Smooth muscle cell (in vitro differentiated cells): ENCODE results near the gene MSLN. TPM values are rescaled to one million over a fixed set of nuclear protein-coding genes. Genes with fewer than 3 reads are reported as not detected.

Experiments
- DNase-seq: peaks from one replicate; lab custom pipeline; 2025; ENCODE audit not compliant: unreplicated experiment; lab: John Stamatoyannopoulos, UW
- H2AFZ ChIP-seq: fragments of 200-600 bp; sonication (generic); 2 replicates; pipeline ENCODE4 v1.6.0; 2016; ENCODE audit warnings: antibody characterized with exemption, low read depth, mild to moderate bottlenecking
- H3F3A ChIP-seq: fragments of 200-600 bp; sonication (generic); 2 replicates; pipeline ENCODE4 v1.6.0; 2017; ENCODE audit warnings: antibody characterized with exemption, low read depth
- H3K27ac ChIP-seq: fragments of 200-600 bp; sonication (generic); 2 replicates; pipeline ENCODE4 v1.5.1; 2016; ENCODE audit warnings: low read depth, mild to moderate bottlenecking
- H3K27me3 ChIP-seq: fragments of 200-600 bp; sonication (generic); 2 replicates; pipeline ENCODE4 v1.6.1; 2016; ENCODE audit warnings: low read depth, mild to moderate bottlenecking
- H3K36me3 ChIP-seq: fragments of 200-600 bp; sonication (generic); 2 replicates; pipeline ENCODE4 v1.5.1; 2016; ENCODE audit warnings: low read depth
- H3K4me1 ChIP-seq: fragments of 200-600 bp; sonication (generic); 2 replicates; pipeline ENCODE4 v1.5.1; 2016; ENCODE audit warnings: low read depth
- H3K4me2 ChIP-seq: fragments of 200-600 bp; sonication (generic); 2 replicates; pipeline ENCODE4 v1.6.0; 2016; ENCODE audit warnings: mild to moderate bottlenecking
- H3K4me3 ChIP-seq: fragments of 200-600 bp; sonication (generic); 2 replicates; pipeline ENCODE4 v1.5.1; 2016; ENCODE audit warnings: mild to moderate bottlenecking
- H3K79me2 ChIP-seq: fragments of 200-600 bp; sonication (generic); 2 replicates; pipeline ENCODE4 v1.6.0; 2016; ENCODE audit warnings: low read depth, mild to moderate bottlenecking
- H3K9ac ChIP-seq: fragments of 200-600 bp; sonication (generic); 2 replicates; pipeline ENCODE4 v1.6.0; 2016; ENCODE audit warnings: low read depth
- H3K9me3 ChIP-seq: fragments of 200-600 bp; sonication (generic); replicated peaks from 2 replicates; pipeline ENCODE4 v1.5.1; 2016; ENCODE audit warnings: low read depth
- H4K20me1 ChIP-seq: fragments of 200-600 bp; sonication (generic); 2 replicates; pipeline ENCODE4 v1.6.0; 2016; ENCODE audit warnings: low read depth
- CTCF ChIP-seq: fragments of 200-600 bp; sonication (generic); IDR thresholded peaks from 2 replicates; pipeline ENCODE4 v1.5.1; 2017; ENCODE audit warnings: borderline replicate concordance, mild to moderate bottlenecking, antibody characterized with exemption; ENCODE audit not compliant: insufficient read depth, poor library complexity, severe bottlenecking
- WGBS: methylation state at CpG from one replicate; pipeline ENCODE4 v1.1.7; 2016; ENCODE audit warnings: low lambda C conversion rate; 5-methylcytosine and 5-hydroxymethylcytosine counted together
- polyA plus RNA-seq: library from polyadenylated mRNA; unstranded; fragments of >200 nt; fragmentation: Nextera tagmentation; extraction: Ambion mirVana; gene quantifications from 2 replicates; pipeline ENCODE4 v1.2.1, GENCODE V29; 2016
- total RNA-seq: library from RNA; depleted of rRNA; stranded (reverse); fragments of >200 nt; gene quantifications from 2 replicates; pipeline ENCODE4 v1.2.3, GENCODE V29; 2014

MSLN gene
- total and polyA plus RNA-seq, 2 experiments from 2014 or later: 0.26 to 3.7 TPM

- DNase-seq: no peak
- no peaks in the 10 kb centered on the region for H3K36me3 ChIP-seq
- TF ChIP-seq CTCF: no peak
- WGBS: 90% methylated on average over 22 of the region's 22 CpGs
- no peak overlapping the region for H3K4me3 ChIP-seq
- no peak overlapping the region for H3K9ac ChIP-seq
- H3K79me2 ChIP-seq: no peaks in the 10 kb centered on the region
- no peak overlapping the region for H3K4me2 ChIP-seq
- no peaks in the 10 kb centered on the region for H3F3A ChIP-seq
- peaks cover 8% of the 10 kb centered on the region for H3K4me1 ChIP-seq
- no peaks in the 10 kb centered on the region for H4K20me1 ChIP-seq
- no peak overlapping the region for H3K27ac ChIP-seq
- peaks cover 40% of the 10 kb centered on the region for H3K27me3 ChIP-seq
- H3K9me3 ChIP-seq: no peaks in the 10 kb centered on the region
- no peak overlapping the region for H2AFZ ChIP-seq
Observed at GRCh38 chr16:799111-799947, 38.8 kb downstream of the MSLN start.

GRCh38 chr16:799948-800833 lies 39.7 kb downstream of the MSLN start, which contains the start of gene GNG13:
TSS of gene GNG13 (minus strand) at chr16:800734. CDS start at chr16:799077, 1,657 bp downstream.
- H3K4me3 ChIP-seq: no peak within 1 kb of the TSS
- H3K27me3 ChIP-seq: peaks cover 40% of the 10 kb centered on the region
- H3K36me3 ChIP-seq: no peaks in the 10 kb centered on the region
- H3K4me1 ChIP-seq: peaks cover 8% of the 10 kb centered on the region
- H3K4me2 ChIP-seq: peak within 1 kb of the TSS; percentile 57
- H3F3A ChIP-seq: no peaks in the 10 kb centered on the region
- H3K9ac ChIP-seq: no peak within 1 kb of the TSS
- no peaks in the 10 kb centered on the region for H4K20me1 ChIP-seq
- TF ChIP-seq CTCF: no peak
- WGBS: 12% methylated on average over 41 of the region's 57 CpGs
- no peaks in the 10 kb centered on the region for H3K9me3 ChIP-seq
- H3K27ac ChIP-seq: no peak within 1 kb of the TSS
- DNase-seq: no peak
- no peaks in the 10 kb centered on the region for H3K79me2 ChIP-seq
- H2AFZ ChIP-seq: no peak within 1 kb of the TSS

GRCh38 chr16:800834-801511 lies 40.4 kb downstream of the MSLN start:
- no peak overlapping the region for H3K4me3 ChIP-seq
- H3K4me2 ChIP-seq: no peak overlapping the region
- no peak for TF ChIP-seq CTCF
- H3K4me1 ChIP-seq: peaks cover 8% of the 10 kb centered on the region
- no peaks in the 10 kb centered on the region for H3K36me3 ChIP-seq
- H3K79me2 ChIP-seq: no peaks in the 10 kb centered on the region
- H3K9ac ChIP-seq: no peak overlapping the region
- H3F3A ChIP-seq: no peaks in the 10 kb centered on the region
- H2AFZ ChIP-seq: no peak overlapping the region
- peaks cover 40% of the 10 kb centered on the region for H3K27me3 ChIP-seq
- no peak for DNase-seq
- no peaks in the 10 kb centered on the region for H3K9me3 ChIP-seq
- no peak overlapping the region for H3K27ac ChIP-seq
- WGBS: 49% methylated on average over 17 of the region's 17 CpGs
- H4K20me1 ChIP-seq: no peaks in the 10 kb centered on the region
